DND-41 (cell line): ENCODE data around the gene SDCCAG8.

Source experiments
- ATAC-seq: fragments of 200-7000 bp; cut with Tn5 transposase; 3 replicates; pipeline ENCODE4 v1.9.1; 2021; ENCODE audit warnings: low read depth; ENCODE audit not compliant: insufficient read depth
- DNase-seq: peaks from one replicate; pipeline ENCODE4 v3.0.0-alpha.2; 2020
- H2AFZ ChIP-seq: 2 replicates; pipeline ENCODE4 v1.6.0; 2012; ENCODE audit warnings: low read depth, low read length
- H3K27ac ChIP-seq: 2 replicates; pipeline ENCODE4 v1.5.1; 2012; ENCODE audit warnings: low read length, inconsistent platforms
- H3K27me3 ChIP-seq: fragments of 200-600 bp; sonication (generic); 2 replicates; pipeline ENCODE4 v1.6.0; 2012; ENCODE audit warnings: low read length, mild to moderate bottlenecking, inconsistent platforms; ENCODE audit not compliant: insufficient read depth, poor library complexity
- H3K36me3 ChIP-seq: 2 replicates; pipeline ENCODE4 v1.5.1; 2012; ENCODE audit warnings: low read length, inconsistent platforms; ENCODE audit not compliant: insufficient read depth
- H3K4me1 ChIP-seq: 2 replicates; pipeline ENCODE4 v1.5.1; 2012; ENCODE audit warnings: mild to moderate bottlenecking, low read length; ENCODE audit not compliant: insufficient read depth
- H3K4me2 ChIP-seq: 2 replicates; pipeline ENCODE4 v1.6.0; 2012; ENCODE audit warnings: mild to moderate bottlenecking, moderate library complexity, low read length, inconsistent platforms; ENCODE audit not compliant: insufficient read depth
- H3K4me3 ChIP-seq, 2 experiments: fragments of 200-600 bp in 1 of 2; shearing (Covaris generic) in 1 of 2; 2 replicates each; pipeline ENCODE4 v1.5.1; 2012 to 2016; ENCODE audit warnings: inconsistent platforms in 2 of 2, low read length in 2 of 2, mild to moderate bottlenecking in 2 of 2, low read depth in 1 of 2, moderate library complexity in 1 of 2
- H3K79me2 ChIP-seq: 2 replicates; pipeline ENCODE4 v1.6.0; 2012; ENCODE audit warnings: low read length, inconsistent platforms; ENCODE audit not compliant: insufficient read depth
- H3K9ac ChIP-seq: 2 replicates; pipeline ENCODE4 v1.6.0; 2012; ENCODE audit warnings: low read depth, mild to moderate bottlenecking, inconsistent platforms, low read length, moderate library complexity
- H3K9me3 ChIP-seq: 2 replicates; pipeline ENCODE4 v1.5.1; 2012; ENCODE audit warnings: low read length, moderate library complexity, mild to moderate bottlenecking, inconsistent platforms; ENCODE audit not compliant: insufficient read depth, severe bottlenecking
- H4K20me1 ChIP-seq: 2 replicates; pipeline ENCODE4 v1.6.0; 2012; ENCODE audit warnings: low read length; ENCODE audit not compliant: insufficient read depth
- EZH2 ChIP-seq: IDR thresholded peaks from 3 replicates; pipeline ENCODE4 v1.6.1; 2012; ENCODE audit warnings: borderline replicate concordance, low read depth, mild to moderate bottlenecking, moderate library complexity, low read length, inconsistent platforms; ENCODE audit not compliant: severe bottlenecking
- TF ChIP-seq, protein P1 (sequence below): IDR thresholded peaks from 2 replicates; pipeline ENCODE4 v1.5.1; 2012; ENCODE audit warnings: borderline replicate concordance, low read length, moderate library complexity, mild to moderate bottlenecking; ENCODE audit not compliant: poor library complexity, severe bottlenecking; ENCODE audit errors: extremely low read depth

The SDCCAG8 gene

GRCh38 chr1:243416495-243416894, 160.7 kb downstream of the SDCCAG8 start:
- no peak overlapping the region for H2AFZ ChIP-seq
- H4K20me1 ChIP-seq: no peaks in the 10 kb centered on the region
- peak overlapping the region; percentile 4; the same call in 1 of the 2 replicates for H3K9ac ChIP-seq
- peak overlapping the region; percentile 10 for H3K4me2 ChIP-seq
- ATAC-seq: peak; percentile 44
- H3K9me3 ChIP-seq: no peaks in the 10 kb centered on the region
- H3K36me3 ChIP-seq: no peaks in the 10 kb centered on the region
- no peak overlapping the region for H3K4me3 ChIP-seq
- H3K27ac ChIP-seq: peak overlapping the region; percentile 51
- TF ChIP-seq, protein P1, sequence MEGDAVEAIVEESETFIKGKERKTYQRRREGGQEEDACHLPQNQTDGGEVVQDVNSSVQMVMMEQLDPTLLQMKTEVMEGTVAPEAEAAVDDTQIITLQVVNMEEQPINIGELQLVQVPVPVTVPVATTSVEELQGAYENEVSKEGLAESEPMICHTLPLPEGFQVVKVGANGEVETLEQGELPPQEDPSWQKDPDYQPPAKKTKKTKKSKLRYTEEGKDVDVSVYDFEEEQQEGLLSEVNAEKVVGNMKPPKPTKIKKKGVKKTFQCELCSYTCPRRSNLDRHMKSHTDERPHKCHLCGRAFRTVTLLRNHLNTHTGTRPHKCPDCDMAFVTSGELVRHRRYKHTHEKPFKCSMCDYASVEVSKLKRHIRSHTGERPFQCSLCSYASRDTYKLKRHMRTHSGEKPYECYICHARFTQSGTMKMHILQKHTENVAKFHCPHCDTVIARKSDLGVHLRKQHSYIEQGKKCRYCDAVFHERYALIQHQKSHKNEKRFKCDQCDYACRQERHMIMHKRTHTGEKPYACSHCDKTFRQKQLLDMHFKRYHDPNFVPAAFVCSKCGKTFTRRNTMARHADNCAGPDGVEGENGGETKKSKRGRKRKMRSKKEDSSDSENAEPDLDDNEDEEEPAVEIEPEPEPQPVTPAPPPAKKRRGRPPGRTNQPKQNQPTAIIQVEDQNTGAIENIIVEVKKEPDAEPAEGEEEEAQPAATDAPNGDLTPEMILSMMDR: no peak
- no peak for TF ChIP-seq EZH2
- no peak for DNase-seq
- no peaks in the 10 kb centered on the region for H3K27me3 ChIP-seq
- H3K4me1 ChIP-seq: peaks cover 55% of the 10 kb centered on the region
- H3K79me2 ChIP-seq: no peaks in the 10 kb centered on the region

DNA sequence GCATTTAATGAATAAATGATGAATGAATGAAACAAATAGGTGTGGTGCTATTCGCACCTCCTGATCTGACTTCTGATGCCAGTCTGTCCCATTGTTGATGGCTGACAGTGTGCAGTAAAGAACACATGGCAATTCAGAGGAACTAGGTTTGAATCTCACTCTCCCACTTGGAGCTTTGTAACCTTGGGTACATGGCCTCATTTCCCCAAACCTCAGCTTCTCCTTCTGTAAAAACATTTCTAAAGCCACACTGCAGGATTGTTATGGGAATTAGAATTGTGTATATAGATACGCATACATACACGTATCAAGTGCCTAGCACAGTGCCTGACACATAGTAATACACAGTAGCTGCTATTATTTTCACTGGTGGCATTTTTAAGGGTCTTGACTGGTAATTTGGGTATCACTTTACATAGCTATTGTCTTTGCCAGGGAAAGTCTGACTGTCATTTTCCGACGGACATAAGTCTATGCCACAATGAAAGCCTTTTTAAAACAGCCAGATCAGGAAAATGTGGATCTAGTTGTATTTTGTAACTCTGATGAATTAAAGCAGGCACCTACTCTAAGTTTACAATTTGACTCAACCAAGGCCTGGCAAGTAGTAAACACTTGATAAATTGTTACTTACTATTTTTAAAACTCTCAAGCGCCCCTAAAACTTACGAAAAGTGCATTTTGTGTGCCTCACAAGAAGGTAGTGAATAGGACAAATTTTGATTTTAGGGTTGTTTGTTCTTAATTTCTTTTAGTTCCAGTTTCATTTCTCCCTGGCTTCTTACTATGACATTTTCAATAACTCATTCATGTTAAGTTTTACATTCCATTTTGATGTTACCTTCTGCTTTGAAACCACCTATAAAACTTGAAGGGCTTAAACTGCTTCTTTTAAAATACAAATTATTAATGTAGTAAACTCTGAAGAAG, 164.4 kb downstream of the SDCCAG8 start:
- Histone ChIP-seq H3K4me1 (peaks cover 59% of the 10 kb centered on the region), H3K27ac (peak overlapping the region; percentile 81), H3K9ac (peak overlapping the region; percentile 53), H4K20me1 (no peaks in the 10 kb centered on the region), H3K27me3 (no peaks in the 10 kb centered on the region), H3K4me2 (peak overlapping the region; percentile 69), H3K36me3 (no peaks in the 10 kb centered on the region), H3K79me2 (no peaks in the 10 kb centered on the region), H3K4me3 (peak overlapping the region in 1 of 2 experiments; percentile 55; a peak in 1 of 4 replicates), H2AFZ (no peak overlapping the region), H3K9me3 (no peaks in the 10 kb centered on the region)
- no peak for DNase-seq
- TF ChIP-seq, protein P1: no peak
- no peak for TF ChIP-seq EZH2
- no peak for ATAC-seq

DNA sequence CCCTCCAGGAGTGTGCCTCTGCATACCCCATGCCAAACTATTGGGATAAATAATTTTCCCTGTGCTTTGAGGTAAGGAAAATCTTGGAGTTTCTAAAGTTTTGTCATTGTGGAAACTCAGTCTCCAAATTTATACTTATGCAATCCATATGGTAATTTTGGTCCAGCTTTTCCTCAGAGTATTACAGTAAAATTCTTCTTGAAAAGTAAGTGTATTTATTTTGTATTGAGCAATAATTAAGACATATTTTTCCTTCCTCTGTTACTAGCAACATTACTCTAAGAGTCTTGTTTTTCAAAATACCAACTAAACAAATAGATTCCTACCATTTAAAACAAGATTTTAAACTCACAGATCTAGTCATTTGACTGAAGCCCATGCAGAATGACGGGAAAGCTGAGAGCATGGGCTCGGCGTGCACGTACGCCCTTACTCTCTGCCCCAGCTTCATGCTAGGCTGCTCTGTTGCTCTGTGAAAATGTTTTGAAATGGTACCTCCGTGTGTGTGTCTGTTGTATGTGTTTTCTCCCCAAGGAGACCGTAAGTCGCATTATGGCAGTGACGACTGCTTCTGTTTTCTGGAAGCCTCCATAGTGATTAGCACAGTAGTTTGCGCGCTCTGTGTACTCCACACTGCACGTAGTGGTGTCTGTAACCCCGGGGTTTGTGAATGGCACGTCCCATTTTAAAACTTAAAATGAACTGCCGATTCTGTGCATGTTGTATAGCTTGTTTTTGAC, 165.3 kb downstream of the SDCCAG8 start:
- Histone ChIP-seq H3K4me3 (peak overlapping the region; percentile 18 to 55; a peak in 3 of 4 replicates), H3K9ac (peak overlapping the region; percentile 53), H3K27ac (peak overlapping the region; percentile 81), H4K20me1 (no peaks in the 10 kb centered on the region), H3K36me3 (peaks cover under 1% of the 10 kb centered on the region; the same call in 1 of the 2 replicates), H3K79me2 (no peaks in the 10 kb centered on the region), H3K4me1 (peaks cover 50% of the 10 kb centered on the region), H3K4me2 (peak overlapping the region; percentile 69), H2AFZ (peak overlapping the region; percentile 42), H3K27me3 (no peaks in the 10 kb centered on the region), H3K9me3 (no peaks in the 10 kb centered on the region)
- DNase-seq (peak; percentile 44), ATAC-seq (peak; percentile 37)
- no peak for TF ChIP-seq EZH2
- TF ChIP-seq, protein P1: no peak
